Cerebellar nuclear complex (tissue), 1 donor: ENCODE results near the gene TMED6.
"Not testable (repeated sequence)": the region's sequence is repeated elsewhere in the genome, so short reads cannot be mapped to it uniquely, and the experiment has no call there.

Experiments used
- DNase-seq, 2 experiments: peaks; one replicate each; lab custom pipeline; 2025; lab: John Stamatoyannopoulos, UW

TMED6 gene

GRCh38 chr16:69301861-69302260 lies 49.7 kb downstream of the TMED6 start:
- DNase-seq = no peak

GRCh38 chr16:69301187-69301586 lies 50.4 kb downstream of the TMED6 start:
- no peak for DNase-seq

GRCh38 chr16:69298261-69298660 lies 53.3 kb downstream of the TMED6 start:
- no peak for DNase-seq

GRCh38 chr16:69296771-69297170 lies 54.8 kb downstream of the TMED6 start:
- DNase-seq = not testable (repeated sequence)

GRCh38 chr16:69294051-69294450 lies 57.5 kb downstream of the TMED6 start:
- no peak for DNase-seq

GRCh38 chr16:69293401-69293800 lies 58.2 kb downstream of the TMED6 start:
- no peak for DNase-seq
